ENCODE measurements around the gene ATP11B.
A peak's percentile ranks its signal among the peaks of the same experiment; 100 is the strongest.

Gene ATP11B

GRCh38 chr3:182792901-182793662, at the start of gene ATP11B:
ATP11B (plus strand) TSS chr3:182793504; CDS start chr3:182793760, 256 bp downstream.
- peak; percentile 77 for DNase-seq (ENCODE audit: low spot score)

GRCh38 chr3:182746959-182747358, 46.3 kb upstream of the ATP11B start:
- DNase-seq (ENCODE audit: low spot score): peak; percentile 13

GRCh38 chr3:182755308-182755707, 38.0 kb upstream of the ATP11B start:
- DNase-seq (ENCODE audit: low spot score): peak; percentile 4

- DNase-seq (ENCODE audit: low spot score): no peak
These were observed 37.6 kb upstream of the ATP11B start for GRCh38 chr3:182755712-182756111.

GRCh38 chr3:182760576-182761164, 32.6 kb upstream of the ATP11B start:
- DNase-seq (ENCODE audit: low spot score): no peak

GRCh38 chr3:182763896-182764295, 29.4 kb upstream of the ATP11B start:
- no peak for DNase-seq (ENCODE audit: low spot score)

GRCh38 chr3:182765287-182765686, 28.0 kb upstream of the ATP11B start:
- DNase-seq (ENCODE audit: low spot score): no peak

- DNase-seq (ENCODE audit: low spot score): no peak
These were observed 27.2 kb upstream of the ATP11B start for GRCh38 chr3:182766099-182766498.

- DNase-seq (ENCODE audit: low spot score): no peak
These were observed 24.9 kb upstream of the ATP11B start for GRCh38 chr3:182768413-182768812.

GRCh38 chr3:182769673-182770072, 23.6 kb upstream of the ATP11B start:
- DNase-seq (ENCODE audit: low spot score): no peak

- no peak for DNase-seq (ENCODE audit: low spot score)
These were observed 11.2 kb upstream of the ATP11B start for GRCh38 chr3:182782149-182782548.

- DNase-seq (ENCODE audit: low spot score): no peak
These were observed 10.2 kb upstream of the ATP11B start for GRCh38 chr3:182783106-182783505.

GRCh38 chr3:182784542-182784941, 8.8 kb upstream of the ATP11B start:
- no peak for DNase-seq (ENCODE audit: low spot score)

GRCh38 chr3:182785142-182785541, 8.2 kb upstream of the ATP11B start:
- DNase-seq (ENCODE audit: low spot score): no peak

GRCh38 chr3:182785756-182786155, 7.5 kb upstream of the ATP11B start:
- DNase-seq (ENCODE audit: low spot score): no peak

- no peak for DNase-seq (ENCODE audit: low spot score)
These were observed 6.6 kb upstream of the ATP11B start for GRCh38 chr3:182786564-182787196.

GRCh38 chr3:182787302-182788036, 5.8 kb upstream of the ATP11B start:
- no peak for DNase-seq (ENCODE audit: low spot score)

GRCh38 chr3:182789371-182789770, 3.9 kb upstream of the ATP11B start:
- peak; percentile 14 for DNase-seq (ENCODE audit: low spot score)

- DNase-seq (ENCODE audit: low spot score): no peak
These were observed 2.7 kb upstream of the ATP11B start for GRCh38 chr3:182790612-182791011.

- peak; percentile 55 for DNase-seq (ENCODE audit: low spot score)
These were observed 555 bp downstream of the ATP11B start for GRCh38 chr3:182793663-182794454.
